DND-41 (cell line): Measurements from ENCODE around the gene DPP6.

ENCODE experiments used
- CTCF ChIP-seq: IDR thresholded peaks from 2 replicates; pipeline ENCODE4 v1.5.1; 2012; ENCODE audit warnings: borderline replicate concordance, low read length, moderate library complexity, mild to moderate bottlenecking; ENCODE audit not compliant: poor library complexity, severe bottlenecking; ENCODE audit errors: extremely low read depth
- EZH2 ChIP-seq: IDR thresholded peaks from 3 replicates; pipeline ENCODE4 v1.6.1; 2012; ENCODE audit warnings: borderline replicate concordance, low read depth, mild to moderate bottlenecking, moderate library complexity, low read length, inconsistent platforms; ENCODE audit not compliant: severe bottlenecking

GRCh38 chr7:154253810-154254209 lies 201.6 kb downstream of the DPP6 start:
- no peak for TF ChIP-seq CTCF
- TF ChIP-seq EZH2, result no peak
